A549 (cell line): ENCODE results near the gene CETP. TPM values are rescaled to one million over a fixed set of nuclear protein-coding genes. Genes with fewer than 3 reads are reported as not detected.
"Not testable (repeated sequence)": the region's sequence is repeated elsewhere in the genome, so short reads cannot be mapped to it uniquely, and the experiment has no call there.

Experiments used
- ATAC-seq, 2 experiments: fragments of 200-7000 bp in 1 of 2; fragments of >200 bp in 1 of 2; cut with Nextera tagmentation in 1 of 2; cut with Tn5 transposase in 1 of 2; 3 replicates each; pipeline versions ENCODE4 v1.8.0 to v1.9.1; 2018 to 2020; ENCODE audit warnings: mild to moderate bottlenecking in 1 of 2, moderate library complexity in 1 of 2
- CTCF ChIA-PET: fragments of 300-600 bp; sonication (Branson Sonifier 250); formaldehyde crosslinking; extraction: SDS; loops from one replicate; lab custom pipeline; 2021; ENCODE audit warnings: antibody characterized with exemption, inconsistent platforms; lab: Yijun Ruan, JAX
- POLR2A ChIA-PET: fragments of 350-600 bp; formaldehyde crosslinking; extraction: SDS; loops from one replicate; lab custom pipeline; 2021; ENCODE audit warnings: antibody characterized with exemption, inconsistent platforms; lab: Yijun Ruan, JAX
- DNase-seq, 2 experiments: peaks; one replicate each; pipeline versions ENCODE4 v3.0.0 to v3.0.0-alpha.2; 2011 to 2016; ENCODE audit warnings: low read depth in 1 of 2, low spot score in 1 of 2
- FAIRE-seq: peaks from 2 replicates; lab custom pipeline; 2011; peaks lifted over from hg19 to GRCh38; lab: Jason Lieb, UNC
- H3K27ac ChIP-seq, 2 experiments: fragments of >200 bp; sonication (Bioruptor Twin); formaldehyde crosslinking; 3 replicates each; pipeline ENCODE4 v1.5.1; 2016 to 2017
- H3K4me1 ChIP-seq: fragments of >200 bp; sonication (Bioruptor Twin); formaldehyde crosslinking; 3 replicates; pipeline ENCODE4 v1.6.1; 2016
- H3K4me2 ChIP-seq: fragments of >200 bp; sonication (Bioruptor Twin); formaldehyde crosslinking; 3 replicates; pipeline ENCODE4 v1.6.1; 2016
- H3K4me3 ChIP-seq: fragments of >200 bp; sonication (Bioruptor Twin); formaldehyde crosslinking; 3 replicates; pipeline ENCODE4 v1.5.1; 2016
- H3K9me3 ChIP-seq: fragments of >200 bp; sonication (Bioruptor Twin); formaldehyde crosslinking; 3 replicates; pipeline ENCODE4 v1.6.1; 2016
- CBX2 ChIP-seq: fragments of 200-600 bp; sonication (generic); IDR thresholded peaks from 2 replicates; pipeline ENCODE4 v1.6.1; 2016; ENCODE audit warnings: low read depth, mild to moderate bottlenecking, borderline replicate concordance
- CBX8 ChIP-seq: fragments of 200-600 bp; sonication (generic); IDR thresholded peaks from 2 replicates; pipeline ENCODE4 v1.6.1; 2016
- CHD2 ChIP-seq: fragments of 150-350 bp; IDR thresholded peaks from 2 replicates; pipeline ENCODE4 v1.6.1; 2014; ENCODE audit warnings: low read length; ENCODE audit not compliant: partially characterized antibody
- EHMT2 ChIP-seq: fragments of 200-600 bp; sonication (generic); IDR thresholded peaks from 2 replicates; pipeline ENCODE4 v1.6.1; 2016; ENCODE audit warnings: antibody characterized with exemption, low read depth, mild to moderate bottlenecking, moderate library complexity
- EP300 ChIP-seq, 2 experiments: fragments of >200 bp; sonication (Bioruptor Twin); formaldehyde crosslinking; IDR thresholded peaks; 2 replicates in 1 of 2; 3 replicates in 1 of 2; pipeline ENCODE4 v1.6.1; 2016 to 2017
- HMGXB4 ChIP-seq: fragments of 250-450 bp; sonication (Bioruptor Pico); IDR thresholded peaks from 2 replicates; pipeline ENCODE4 v1.5.0; 2021; ENCODE audit warnings: mild to moderate bottlenecking, moderate library complexity, borderline replicate concordance
- HOXB13 ChIP-seq: fragments of 250-450 bp; sonication (Bioruptor Pico); IDR thresholded peaks from 2 replicates; pipeline ENCODE4 v1.5.0; 2020; ENCODE audit warnings: low read depth, mild to moderate bottlenecking, moderate library complexity
- HOXB5 ChIP-seq: fragments of 250-450 bp; sonication (Bioruptor Pico); IDR thresholded peaks from 2 replicates; pipeline ENCODE4 v1.5.0; 2020; ENCODE audit warnings: mild to moderate bottlenecking, moderate library complexity
- KDM1A ChIP-seq: fragments of 200-600 bp; sonication (generic); IDR thresholded peaks from 2 replicates; pipeline ENCODE4 v1.6.1; 2016; ENCODE audit warnings: low read depth, mild to moderate bottlenecking
- KDM5A ChIP-seq: fragments of 200-600 bp; sonication (generic); IDR thresholded peaks from 2 replicates; pipeline ENCODE4 v1.6.1; 2016; ENCODE audit warnings: antibody characterized with exemption, mild to moderate bottlenecking
- MAFK ChIP-seq: fragments of 450-650 bp; IDR thresholded peaks from 2 replicates; pipeline ENCODE4 v1.6.1; 2014; ENCODE audit not compliant: partially characterized antibody
- MAZ ChIP-seq: fragments of 150-350 bp; IDR thresholded peaks from 2 replicates; pipeline ENCODE4 v1.6.1; 2014; ENCODE audit warnings: antibody characterized with exemption, low read depth, low read length, borderline replicate concordance
- NFE2L2 ChIP-seq: fragments of 150-350 bp; conservative IDR thresholded peaks from 2 replicates; pipeline ENCODE4 v1.6.1; 2014; ENCODE audit warnings: low read length
- NR3C1 ChIP-seq: fragments of >200 bp; sonication (Bioruptor Twin); formaldehyde crosslinking; IDR thresholded peaks from 3 replicates; pipeline ENCODE4 v1.6.1; 2017
- RAD21 ChIP-seq, 2 experiments: fragments of >200 bp in 1 of 2; sonication (Bioruptor Twin) in 1 of 2; formaldehyde crosslinking in 1 of 2; IDR thresholded peaks in 1 of 2; conservative IDR thresholded peaks in 1 of 2; 2 replicates in 1 of 2; 3 replicates in 1 of 2; pipeline ENCODE4 v1.6.1; 2012 to 2018; ENCODE audit warnings: inconsistent platforms in 1 of 2
- REST ChIP-seq: fragments of 200-600 bp; sonication (generic); IDR thresholded peaks from 2 replicates; pipeline ENCODE4 v1.6.1; 2016; ENCODE audit warnings: antibody characterized with exemption, mild to moderate bottlenecking, moderate library complexity
- RFX5 ChIP-seq: fragments of 450-650 bp; IDR thresholded peaks from 2 replicates; pipeline ENCODE4 v1.7.1; 2014; ENCODE audit warnings: antibody characterized with exemption, mild to moderate bottlenecking, moderate library complexity
- SMC3 ChIP-seq: fragments of >200 bp; sonication (Bioruptor Twin); formaldehyde crosslinking; IDR thresholded peaks from 3 replicates; pipeline ENCODE4 v1.6.1; 2018; ENCODE audit warnings: inconsistent platforms
- SREBF2 ChIP-seq: fragments of 450-650 bp; IDR thresholded peaks from 2 replicates; pipeline ENCODE4 v1.6.1; 2014; ENCODE audit warnings: mild to moderate bottlenecking, moderate library complexity
- TP53 ChIP-seq: fragments of 250-450 bp; sonication (Bioruptor Pico); IDR thresholded peaks from 2 replicates; pipeline ENCODE4 v1.5.0; 2021; ENCODE audit warnings: mild to moderate bottlenecking, moderate library complexity
- ZSCAN20 ChIP-seq: fragments of 250-450 bp; sonication (Bioruptor Pico); IDR thresholded peaks from 2 replicates; pipeline ENCODE4 v1.8.0; 2022; ENCODE audit warnings: mild to moderate bottlenecking, moderate library complexity
- WGBS: methylation state at CpG from one replicate; pipeline ENCODE4 v1.1.6; 2017; ENCODE audit errors: missing lambda C conversion rate; 5-methylcytosine and 5-hydroxymethylcytosine counted together
- polyA plus RNA-seq, 4 experiments: library from polyadenylated mRNA; depleted of rRNA in 3 of 4; stranded (reverse); fragments of >200 nt; fragmentation: RNase III in 1 of 4; extraction: RNeasy Plus Mini Kit Qiagen cat#74134 plus additional on column Dnase treatment in 1 of 4; gene quantifications; 2 replicates in 3 of 4; 3 replicates in 1 of 4; pipeline ENCODE4 v1.2.3, GENCODE V29; 2011 to 2017

The CETP gene
- polyA plus RNA-seq, 2 of the 4 experiments (the other 2 are of a cell fraction) = not detected

- TF ChIP-seq SMC3 (no peak), RAD21 (conservative IDR thresholded peaks at IDR 0.05 in 1 of 2, IDR thresholded peaks at IDR 0.05 in 1 of 2) (no peak), KDM1A (no peak), HOXB13 (CRISPR knock-in tag) (no peak), REST (no peak), ZSCAN20 (CRISPR knock-in tag) (no peak), HMGXB4 (CRISPR knock-in tag) (no peak), NR3C1 (no peak)
Observed at GRCh38 chr16:56990407-56991286, 28.9 kb downstream of the CETP start (continued).

- H3K9me3 ChIP-seq, POLR2A ChIA-PET, H3K4me1 ChIP-seq, H3K4me3 ChIP-seq, FAIRE-seq, ATAC-seq, H3K4me2 ChIP-seq, H3K27ac ChIP-seq, DNase-seq: not testable (repeated sequence)
- CTCF ChIA-PET = interaction anchor here (1.2 to 1.3 kb wide), 2 partner anchors 10 to 26 kb away, joined by 3 to 4 read pairs; no protein-coding TSS in a partner anchor
- 95% methylated on average over 1 of the region's 1 CpG for WGBS
Observed at GRCh38 chr16:56992431-56992830, 30.7 kb downstream of the CETP start.

- FAIRE-seq = no peak
- no peak for DNase-seq
- ATAC-seq = no peak
- 54% methylated on average over 2 of the region's 2 CpGs for WGBS
- no peaks in the 10 kb centered on the region for H3K9me3 ChIP-seq
- H3K4me2 ChIP-seq = no peak overlapping the region
- H3K27ac ChIP-seq = no peak overlapping the region
- TF ChIP-seq MAFK (no peak), RFX5 (no peak), CHD2 (no peak), MAZ (no peak), NFE2L2 (no peak), REST (no peak), CBX2 (no peak), EP300 (IDR thresholded peaks at IDR 0.05) (no peak), TP53 (CRISPR knock-in tag) (no peak), SREBF2 (no peak), EHMT2 (no peak), KDM5A (no peak), HOXB5 (CRISPR knock-in tag) (no peak), CBX8 (no peak)
- H3K4me1 ChIP-seq = 0 out of 3 replicates have a peak, but pooled peaks cover 7% of the 10 kb centered on the region
- no peak overlapping the region for H3K4me3 ChIP-seq
- POLR2A ChIA-PET = no interaction called here
- CTCF ChIA-PET = interaction anchor here (1.3 kb wide), 1 partner anchor 27 kb away, joined by 4 read pairs; no protein-coding TSS in a partner anchor
Observed at GRCh38 chr16:56993204-56993603, 31.5 kb downstream of the CETP start.
